GM23338 (cell line): ENCODE data around the gene AHDC1. TPM values are rescaled to one million over a fixed set of nuclear protein-coding genes. Genes with fewer than 3 reads are reported as not detected.

ENCODE experiments used
- ATAC-seq: fragments of 200-7000 bp; cut with Tn5 transposase; 3 replicates; pipeline ENCODE4 v1.9.1; 2020
- DNase-seq: peaks from one replicate; pipeline ENCODE4 v3.0.0-alpha.2; 2015; ENCODE audit warnings: low spot score
- H2AFZ ChIP-seq: fragments of 200-600 bp; sonication (generic); 2 replicates; pipeline ENCODE4 v1.8.0; 2016; ENCODE audit warnings: antibody characterized with exemption, mild to moderate bottlenecking, moderate library complexity
- H3F3A ChIP-seq: fragments of 200-600 bp; sonication (generic); replicated peaks from 2 replicates; pipeline ENCODE4 v1.8.0; 2017; ENCODE audit warnings: antibody characterized with exemption, mixed run types, low read depth
- H3K27ac ChIP-seq: fragments of 200-600 bp; sonication (generic); 2 replicates; pipeline ENCODE4 v1.6.1; 2016; ENCODE audit warnings: low read depth
- H3K27me3 ChIP-seq: fragments of 200-600 bp; sonication (generic); 2 replicates; pipeline ENCODE4 v1.8.0; 2016; ENCODE audit warnings: mild to moderate bottlenecking, mixed run types, moderate library complexity; ENCODE audit not compliant: insufficient read depth
- H3K36me3 ChIP-seq: fragments of 200-600 bp; sonication (generic); 2 replicates; pipeline ENCODE4 v1.8.0; 2016; ENCODE audit warnings: mild to moderate bottlenecking; ENCODE audit not compliant: insufficient read depth
- H3K4me1 ChIP-seq: fragments of 200-600 bp; sonication (generic); 2 replicates; pipeline ENCODE4 v1.8.0; 2016; ENCODE audit warnings: mild to moderate bottlenecking, moderate library complexity; ENCODE audit not compliant: insufficient read depth
- H3K4me2 ChIP-seq: fragments of 200-600 bp; sonication (generic); 2 replicates; pipeline ENCODE4 v1.7.1; 2017; ENCODE audit warnings: mixed run types
- H3K4me3 ChIP-seq: fragments of 200-600 bp; sonication (generic); 2 replicates; pipeline ENCODE4 v1.6.1; 2016; ENCODE audit warnings: mixed run types
- H3K79me2 ChIP-seq: fragments of 200-600 bp; sonication (generic); replicated peaks from 2 replicates; pipeline ENCODE4 v1.8.0; 2017; ENCODE audit warnings: mild to moderate bottlenecking; ENCODE audit not compliant: insufficient read depth
- H3K9me2 ChIP-seq: fragments of 200-600 bp; sonication (generic); 2 replicates; pipeline ENCODE4 v1.8.0; 2017; ENCODE audit not compliant: insufficient read depth
- H4K20me1 ChIP-seq: fragments of 200-600 bp; sonication (generic); replicated peaks from 2 replicates; pipeline ENCODE4 v1.8.0; 2017; ENCODE audit warnings: mild to moderate bottlenecking; ENCODE audit not compliant: insufficient read depth
- H3K27ac Mint-ChIP-seq: 2 replicates; pipeline ENCODE4 v1.8.0; 2020; ENCODE audit warnings: inconsistent platforms, mild to moderate bottlenecking, moderate library complexity, mixed read lengths
- H3K27me3 Mint-ChIP-seq: 3 replicates; pipeline ENCODE4 v1.8.0; 2022; ENCODE audit warnings: low read depth, mild to moderate bottlenecking, moderate library complexity, mixed read lengths, inconsistent platforms; ENCODE audit not compliant: insufficient read depth, poor library complexity
- H3K36me3 Mint-ChIP-seq: 3 replicates; pipeline ENCODE4 v1.8.0; 2021; ENCODE audit warnings: low read depth, mild to moderate bottlenecking, inconsistent platforms, moderate library complexity, mixed read lengths
- H3K4me1 Mint-ChIP-seq: 3 replicates; pipeline ENCODE4 v1.8.0; 2020; ENCODE audit warnings: mild to moderate bottlenecking, inconsistent platforms, mixed read lengths
- H3K4me3 Mint-ChIP-seq: 3 replicates; pipeline ENCODE4 v1.8.0; 2021; ENCODE audit warnings: moderate library complexity, mild to moderate bottlenecking, inconsistent platforms, mixed read lengths
- H3K9me3 Mint-ChIP-seq: 3 replicates; pipeline ENCODE4 v1.8.0; 2020; ENCODE audit warnings: moderate library complexity, mild to moderate bottlenecking, inconsistent platforms, mixed read lengths
- CREB1 ChIP-seq: fragments of 250-450 bp; sonication (Bioruptor Pico); IDR thresholded peaks from 2 replicates; pipeline ENCODE4 v1.5.0; 2020; ENCODE audit warnings: low read depth, mild to moderate bottlenecking, moderate library complexity
- CTCF ChIP-seq, 2 experiments: fragments of 200-600 bp in 1 of 2; sonication (generic) in 1 of 2; conservative IDR thresholded peaks; 2 replicates each; pipeline versions ENCODE4 v1.5.1 to v1.6.1; 2016 to 2017; ENCODE audit warnings: antibody characterized with exemption in 2 of 2, low read depth in 2 of 2, mild to moderate bottlenecking in 2 of 2, moderate library complexity in 1 of 2
- ETS1 ChIP-seq: IDR thresholded peaks from 2 replicates; pipeline ENCODE4 v1.6.1; 2016; ENCODE audit warnings: antibody characterized with exemption
- EZH2 ChIP-seq: fragments of 200-600 bp; sonication (generic); IDR thresholded peaks from one replicate; pipeline ENCODE4 v1.8.0; 2017; ENCODE audit warnings: antibody characterized with exemption, mild to moderate bottlenecking, low read depth; ENCODE audit not compliant: unreplicated experiment
- EZH2phosphoT487 ChIP-seq: fragments of 200-600 bp; sonication (generic); IDR thresholded peaks from one replicate; pipeline ENCODE4 v1.8.1; 2018; ENCODE audit warnings: antibody characterized with exemption; ENCODE audit not compliant: unreplicated experiment
- JUNB ChIP-seq: IDR thresholded peaks from one replicate; pipeline ENCODE4 v1.6.1; 2016; ENCODE audit warnings: antibody characterized with exemption; ENCODE audit not compliant: unreplicated experiment
- NANOG ChIP-seq: IDR thresholded peaks from 2 replicates; pipeline ENCODE4 v1.6.1; 2016; ENCODE audit warnings: antibody characterized with exemption, borderline replicate concordance
- POLR2AphosphoS5 ChIP-seq: IDR thresholded peaks from 2 replicates; pipeline ENCODE4 v1.6.1; 2016; ENCODE audit warnings: antibody characterized with exemption, low read depth
- REST ChIP-seq: IDR thresholded peaks from one replicate; pipeline ENCODE4 v1.6.1; 2018; ENCODE audit warnings: antibody characterized with exemption; ENCODE audit not compliant: unreplicated experiment
- STAT1 ChIP-seq: IDR thresholded peaks from one replicate; pipeline ENCODE4 v1.6.1; 2016; ENCODE audit warnings: antibody characterized with exemption; ENCODE audit not compliant: unreplicated experiment
- ZNF114 ChIP-seq: fragments of 250-450 bp; sonication (Bioruptor Pico); IDR thresholded peaks from 2 replicates; pipeline ENCODE4 v1.5.0; 2020; ENCODE audit warnings: mild to moderate bottlenecking, moderate library complexity
- ZNF331 ChIP-seq: fragments of 250-450 bp; sonication (Bioruptor Pico); IDR thresholded peaks from 2 replicates; pipeline ENCODE4 v1.5.0; 2020; ENCODE audit warnings: low read depth, mild to moderate bottlenecking, moderate library complexity
- ZNF462 ChIP-seq: fragments of 250-450 bp; sonication (Bioruptor Pico); IDR thresholded peaks from 2 replicates; pipeline ENCODE4 v1.5.0; 2020; ENCODE audit warnings: mild to moderate bottlenecking, moderate library complexity
- polyA plus RNA-seq: library from polyadenylated mRNA; unstranded; fragments of >200 nt; fragmentation: Nextera tagmentation; extraction: Ambion mirVana; gene quantifications from 2 replicates; pipeline ENCODE4 v1.2.1, GENCODE V29; 2016
- total RNA-seq: library from RNA; depleted of rRNA; stranded (reverse); fragments of >200 nt; shearing (Covaris generic); gene quantifications from 2 replicates; pipeline ENCODE4 v1.2.3, GENCODE V29; 2014

AHDC1 gene
- total and polyA plus RNA-seq, 2 experiments from 2014 or later = 8.3 to 22.2 TPM

GRCh38 chr1:27505420-27505680, 98.6 kb downstream of the AHDC1 start:
- Mint-ChIP-seq H3K4me1 (peaks cover 23% of the 10 kb centered on the region), H3K27me3 (peaks cover 15% of the 10 kb centered on the region), H3K36me3 (no peaks in the 10 kb centered on the region), H3K9me3 (no peaks in the 10 kb centered on the region; the same call in 2 of the 3 replicates), H3K4me3 (no peak overlapping the region; the same call in 2 of the 3 replicates), H3K27ac (peak overlapping the region; percentile 71; the same call in 1 of the 2 replicates)
- Histone ChIP-seq H3K79me2 (no peaks in the 10 kb centered on the region), H3K4me3 (no peak overlapping the region), H3K9me2 (no peaks in the 10 kb centered on the region), H4K20me1 (no peaks in the 10 kb centered on the region), H3F3A (peaks cover 3% of the 10 kb centered on the region), H3K4me2 (no peak overlapping the region), H3K4me1 (peaks cover 17% of the 10 kb centered on the region), H3K36me3 (no peaks in the 10 kb centered on the region), H2AFZ (peak overlapping the region; percentile 90), H3K27me3 (no peaks in the 10 kb centered on the region), H3K27ac (peak overlapping the region; percentile 63; the same call in 1 of the 2 replicates)
- no peak for DNase-seq
- no peak for ATAC-seq
- TF ChIP-seq STAT1 (no peak), EZH2phosphoT487 (no peak), CREB1 (no peak), ZNF331 (no peak), ETS1 (no peak), EZH2 (no peak), REST (no peak), JUNB (no peak), CTCF (conservative IDR thresholded peaks at IDR 0.05; ENCODE audit: low read depth in 2 of 2) (no peak), ZNF114 (CRISPR knock-in tag) (no peak), ZNF462 (CRISPR knock-in tag) (no peak), POLR2AphosphoS5 (no peak), NANOG (no peak)
